ENCODE data around the gene SLC6A13. TPM values are rescaled to one million over a fixed set of nuclear protein-coding genes. Genes with fewer than 3 reads are reported as not detected.

The SLC6A13 gene
- total and polyA plus RNA-seq, 2 of the 8 experiments (the other 6 are each of a cell fraction or from before 2014, with no cell fraction given), result 0.03 TPM; not detected in 1

- H3K23ac ChIP-seq (ENCODE audit: insufficient read length), result no peak overlapping the region
- no peaks in the 10 kb centered on the region for H3K79me1 ChIP-seq (ENCODE audit: low read depth, low read length)
- H3K9ac ChIP-seq (replicated peaks in 1 of 4; ENCODE audit: extremely low read depth in 1 of 4, low read depth in 3 of 4, low read length in 3 of 4), result no peak overlapping the region
- no peaks in the 10 kb centered on the region for H3K9me3 ChIP-seq (ENCODE audit: insufficient read depth in 2 of 2, low read depth in 1 of 2, low read length in 1 of 2)
- H3K27me3 ChIP-seq (replicated peaks in 1 of 4; ENCODE audit: control insufficient read depth in 3 of 4, extremely low read depth in 1 of 4, insufficient read depth in 3 of 4, low read length in 3 of 4), result no peaks in the 10 kb centered on the region; a peak in 2 of 7 replicates
- H3K4me3 ChIP-seq (ENCODE audit: extremely low read depth in 1 of 4, insufficient read depth in 2 of 4, low read depth in 3 of 4, low read length in 4 of 4), result no peak overlapping the region
- H4K91ac ChIP-seq (replicated peaks; ENCODE audit: insufficient read length, low read length), result no peak overlapping the region
- H3K79me2 ChIP-seq (ENCODE audit: control insufficient read depth in 1 of 2, insufficient read depth in 2 of 2, low read length in 2 of 2), result no peaks in the 10 kb centered on the region
- 86% methylated on average over 1 of the region's 23 CpGs; no CpG with 5 or more reads in 1 of the 2 experiments for WGBS, 2 experiments (ENCODE audit: extremely low coverage in 1 of 2, insufficient coverage in 1 of 2, insufficient read length in 1 of 2, insufficient replicate concordance in 2 of 2, low coverage in 1 of 2, low lambda C conversion rate in 2 of 2, missing lambda C conversion rate in 1 of 2)
- no peak overlapping the region for H2BK120ac ChIP-seq (replicated peaks; ENCODE audit: low read depth, low read length)
- H3K4ac ChIP-seq (replicated peaks; ENCODE audit: insufficient read length, low read depth, low read length), result no peak overlapping the region
- no peak overlapping the region for H2AFZ ChIP-seq (ENCODE audit: low read length)
- H2BK15ac ChIP-seq (ENCODE audit: low read length), result no peak overlapping the region
- no peaks in the 10 kb centered on the region for H3K23me2 ChIP-seq (ENCODE audit: low read depth, low read length)
- H2BK12ac ChIP-seq (ENCODE audit: low read depth, low read length), result no peak overlapping the region
- no peaks in the 10 kb centered on the region for H4K20me1 ChIP-seq (replicated peaks in 1 of 2; ENCODE audit: control insufficient read depth in 1 of 2, insufficient read depth in 2 of 2, low read length in 2 of 2)
- no peaks in the 10 kb centered on the region for H3K36me3 ChIP-seq (ENCODE audit: control insufficient read depth in 2 of 4, insufficient read depth in 4 of 4, low read length in 3 of 4)
- CTCF ChIA-PET (ENCODE audit: partially characterized antibody), result interaction anchor here (1.0 to 6.6 kb wide), 5 partner anchors 13 to 65 kb away, joined by 3 to 63 read pairs (median 6); no protein-coding TSS in a partner anchor
- no peak overlapping the region for H3K27ac ChIP-seq (ENCODE audit: low read depth, low read length)
- FAIRE-seq (no peak), DNase-seq (ENCODE audit: low read depth in 1 of 2, low spot score in 2 of 2) (no peak)
- H3K4me1 ChIP-seq (replicated peaks in 1 of 4; ENCODE audit: control insufficient read depth in 3 of 4, insufficient read depth in 4 of 4, low read length in 3 of 4), result peaks cover 0 to 24% (median 17%) of the 10 kb centered on the region in 4 experiments; a peak in 6 of 7 replicates
- no peak overlapping the region for H2BK20ac ChIP-seq (ENCODE audit: low read length)
- no peak overlapping the region for H2AK5ac ChIP-seq (ENCODE audit: low read depth, low read length)
- no peak overlapping the region for H3K18ac ChIP-seq (ENCODE audit: extremely low read depth, low read length)
- no peak overlapping the region for H3K14ac ChIP-seq (ENCODE audit: insufficient read length)
- H3K4me2 ChIP-seq (ENCODE audit: insufficient read depth in 1 of 2, low read depth in 2 of 2, low read length in 2 of 2), result no peak overlapping the region
- H4K8ac ChIP-seq (ENCODE audit: extremely low read depth, insufficient read depth, low read length), result no peak overlapping the region
- POLR2A ChIA-PET (ENCODE audit: partially characterized antibody), result interaction anchor here (1.0 to 1.7 kb wide), 3 partner anchors 11 to 65 kb away, joined by 3 to 4 read pairs (median 4); no protein-coding TSS in a partner anchor
- H2BK5ac ChIP-seq (ENCODE audit: low read depth, low read length), result no peak overlapping the region
- no peak for TF ChIP-seq E2F6 (IDR thresholded peaks at IDR 0.05)
- TF ChIP-seq TAF7 (optimal IDR thresholded peaks at IDR 0.05; ENCODE audit: borderline replicate concordance, low read depth, low read length), result no peak
- TF ChIP-seq CBX8 (IDR thresholded peaks at IDR 0.05; ENCODE audit: borderline replicate concordance, low read depth, low read length), result no peak
- H4K5ac ChIP-seq (ENCODE audit: insufficient read length, low read depth, low read length), result no peak overlapping the region
- no peak overlapping the region for H3K56ac ChIP-seq (replicated peaks; ENCODE audit: insufficient read length, low read depth, low read length)
Observed at GRCh38 chr12:174596-174995, 88.0 kb downstream of the SLC6A13 start.
